ENCODE results near the gene EML4.
"Not testable (repeated sequence)": the region's sequence is repeated elsewhere in the genome, so short reads cannot be mapped to it uniquely, and the experiment has no call there.

EML4 gene

GRCh38 chr2:42172020-42172419 lies 2.9 kb downstream of the EML4 start:
- no peak for DNase-seq

- DNase-seq = no peak
Measured at GRCh38 chr2:42172566-42172965, 3.4 kb downstream of the EML4 start.

DNA sequence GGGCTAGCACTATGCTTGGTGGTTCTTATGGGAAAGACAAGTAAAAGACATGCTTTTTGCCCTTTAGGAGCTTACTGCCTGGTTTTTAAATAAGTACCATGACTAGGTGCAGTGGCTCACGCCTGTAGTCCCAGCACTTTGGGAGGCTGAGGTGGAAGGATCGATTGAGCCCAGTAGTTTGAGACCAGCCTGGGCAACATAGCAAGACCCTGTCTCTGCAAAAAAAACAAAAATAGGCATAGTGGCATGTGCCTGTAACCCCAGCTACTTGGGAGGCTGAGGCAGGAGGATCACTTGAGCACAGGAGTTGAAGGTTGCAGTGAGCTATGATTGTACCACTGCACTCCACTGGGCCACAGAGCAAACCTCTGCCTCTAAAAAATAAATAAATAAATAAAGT lies 4.3 kb downstream of the EML4 start:
- DNase-seq = not testable (repeated sequence)

DNA sequence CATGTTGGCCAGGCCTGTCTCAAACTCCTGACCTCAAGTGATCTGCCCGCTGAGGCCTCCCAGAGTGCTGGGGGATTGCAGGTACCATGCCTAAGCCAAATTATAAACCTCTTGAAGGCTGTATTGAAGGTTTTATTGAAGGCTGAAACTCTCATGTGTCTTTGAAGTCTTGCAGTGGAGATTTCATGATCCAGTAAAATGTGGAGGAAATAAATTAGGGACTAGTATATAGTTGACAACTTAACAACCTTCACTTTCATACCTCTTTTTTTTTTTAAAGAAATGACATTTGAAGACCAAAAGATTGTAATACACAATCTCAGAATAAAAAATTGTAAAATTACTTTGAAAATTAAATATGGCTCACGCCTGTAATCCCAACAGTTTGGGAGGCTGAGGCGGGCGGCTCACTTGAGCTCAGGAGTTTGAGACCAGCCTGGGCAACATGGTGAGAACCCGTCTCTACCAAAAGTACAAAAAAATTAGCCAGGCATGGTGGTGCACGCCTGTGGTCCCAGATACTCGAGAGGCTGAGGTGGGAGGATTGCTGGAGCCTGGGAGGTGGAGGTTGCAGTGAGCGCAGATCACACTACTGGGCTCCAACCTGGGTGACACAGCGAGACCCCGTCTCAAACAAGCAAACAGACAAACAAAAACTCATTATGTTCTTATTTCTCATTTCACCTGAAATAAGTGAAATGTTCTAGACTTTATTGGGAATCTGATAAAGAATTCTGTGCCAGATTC lies 8.0 kb downstream of the EML4 start:
- no peak for DNase-seq

DNA sequence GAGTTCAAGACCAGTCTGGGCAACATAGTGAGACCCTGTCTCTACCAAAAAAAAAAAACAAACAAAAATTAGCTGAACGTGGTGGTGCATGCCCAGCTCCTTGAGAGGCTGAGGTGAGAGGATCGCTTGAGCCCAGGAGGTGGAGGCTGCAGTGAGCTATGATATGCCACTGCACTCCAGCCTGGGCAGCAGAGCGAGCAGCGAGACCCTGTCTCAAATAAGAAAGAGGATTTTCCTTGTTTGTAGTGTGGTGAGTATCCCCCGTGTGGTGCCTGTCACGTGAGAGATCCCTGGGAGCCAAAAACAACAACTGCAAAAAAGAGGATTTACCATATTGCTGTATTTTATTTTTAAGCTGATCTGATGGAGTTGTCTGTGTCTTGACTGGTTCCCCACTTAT lies 9.2 kb downstream of the EML4 start:
- no peak for DNase-seq

DNA sequence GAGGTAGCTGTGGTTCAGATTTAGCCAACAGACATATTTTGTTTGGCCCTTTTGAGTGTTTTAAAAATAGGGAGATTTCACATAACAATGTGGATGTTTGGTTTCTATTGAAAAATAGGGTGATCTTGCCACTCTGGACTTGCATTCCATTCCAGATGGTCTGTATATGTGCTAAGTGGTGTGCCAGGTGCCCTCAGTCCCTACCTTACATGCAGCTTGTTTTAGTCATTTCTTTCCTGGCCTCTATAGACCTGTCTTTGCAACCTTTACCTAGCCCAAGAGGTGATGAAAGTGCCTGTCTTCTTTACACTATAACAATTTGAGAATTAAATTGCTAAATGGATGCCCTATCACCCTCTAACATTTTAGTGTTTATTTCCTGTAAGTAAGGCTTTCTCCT lies 11.1 kb downstream of the EML4 start:
- DNase-seq = no peak

- no peak for DNase-seq
Measured at GRCh38 chr2:42182654-42183308, 13.6 kb downstream of the EML4 start.

DNA sequence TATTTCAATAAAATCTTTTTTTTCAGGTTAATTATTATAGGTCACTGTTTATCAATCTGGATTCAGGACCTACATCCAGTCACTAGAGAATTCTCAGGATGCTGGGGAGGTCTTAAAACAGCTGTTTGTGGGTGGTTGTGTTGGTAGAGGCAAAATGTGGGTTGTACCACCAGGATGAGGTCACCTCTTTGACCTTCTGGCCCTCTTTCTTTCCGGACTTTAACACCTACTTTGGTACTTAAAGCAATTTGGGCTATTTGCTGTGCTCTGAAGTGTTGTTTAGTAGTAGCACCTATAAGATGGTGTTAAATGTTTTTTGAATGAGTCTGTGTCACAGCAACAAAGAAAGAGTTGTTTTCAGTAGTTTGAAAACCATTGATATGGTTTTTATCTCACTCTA lies 14.6 kb downstream of the EML4 start:
- DNase-seq = no peak

GRCh38 chr2:42184346-42184745 lies 15.2 kb downstream of the EML4 start:
- no peak for DNase-seq

DNA sequence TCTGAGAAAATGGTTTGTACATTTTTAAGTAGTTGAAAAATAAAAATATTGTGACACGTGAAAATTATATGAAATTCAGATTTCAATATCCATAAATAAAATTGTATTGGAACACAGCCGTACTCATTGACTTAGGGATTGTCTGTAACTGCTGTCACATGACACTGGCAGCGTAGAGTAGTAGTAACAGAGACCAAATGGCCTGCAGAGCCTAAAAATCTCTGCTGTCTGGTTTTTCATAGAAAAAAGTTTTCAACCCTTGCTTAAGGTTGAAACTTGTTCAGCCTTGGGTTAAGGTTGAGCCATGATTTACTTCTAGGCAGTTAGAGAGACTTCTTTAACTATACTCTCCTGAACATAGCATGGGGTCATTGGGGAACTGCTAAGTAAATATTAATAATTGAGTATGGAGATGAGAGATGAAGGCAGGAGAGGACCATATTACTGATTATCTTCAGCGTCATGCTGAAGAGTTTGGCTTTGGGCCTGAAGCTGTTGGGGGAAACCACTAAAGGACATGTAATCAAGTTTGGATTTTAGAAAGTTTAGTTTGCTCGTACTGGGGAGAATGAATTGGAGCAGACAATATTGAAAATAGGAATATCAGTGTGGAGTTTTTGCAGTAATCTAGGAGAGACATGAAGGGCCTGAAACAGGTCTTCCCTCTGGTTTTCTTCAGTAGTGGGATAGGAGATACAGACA lies 16.2 kb downstream of the EML4 start:
- DNase-seq = no peak

GRCh38 chr2:42186366-42186765 lies 17.2 kb downstream of the EML4 start:
- DNase-seq = no peak

- no peak for DNase-seq
Measured at GRCh38 chr2:42186945-42187632, 17.9 kb downstream of the EML4 start.

GRCh38 chr2:42187886-42188285 lies 18.7 kb downstream of the EML4 start:
- no peak for DNase-seq

GRCh38 chr2:42189235-42189566 lies 20.0 kb downstream of the EML4 start:
- DNase-seq = no peak

- DNase-seq = no peak
Measured at GRCh38 chr2:42190191-42190590, 21.0 kb downstream of the EML4 start.

GRCh38 chr2:42191285-42192009 lies 22.3 kb downstream of the EML4 start:
- no peak for DNase-seq

DNA sequence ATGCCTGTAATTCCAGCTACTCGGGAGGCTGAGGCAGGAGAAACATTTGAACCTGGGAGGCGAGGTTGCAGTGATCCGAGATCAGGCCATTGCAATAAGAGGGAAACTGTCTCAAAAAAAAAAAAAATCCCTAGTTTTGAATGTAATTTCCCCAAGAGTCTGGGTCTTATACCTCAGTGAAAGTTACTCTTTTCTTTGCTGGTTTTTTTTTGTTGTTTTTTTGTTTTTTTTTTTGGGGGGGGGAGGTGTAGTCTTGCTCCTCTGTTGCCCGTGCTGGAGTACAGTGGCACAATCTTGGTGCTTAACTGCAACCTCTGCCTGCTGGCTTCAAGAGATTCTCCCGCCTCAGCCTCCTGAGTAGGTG lies 22.8 kb downstream of the EML4 start:
- no peak for DNase-seq

DNA sequence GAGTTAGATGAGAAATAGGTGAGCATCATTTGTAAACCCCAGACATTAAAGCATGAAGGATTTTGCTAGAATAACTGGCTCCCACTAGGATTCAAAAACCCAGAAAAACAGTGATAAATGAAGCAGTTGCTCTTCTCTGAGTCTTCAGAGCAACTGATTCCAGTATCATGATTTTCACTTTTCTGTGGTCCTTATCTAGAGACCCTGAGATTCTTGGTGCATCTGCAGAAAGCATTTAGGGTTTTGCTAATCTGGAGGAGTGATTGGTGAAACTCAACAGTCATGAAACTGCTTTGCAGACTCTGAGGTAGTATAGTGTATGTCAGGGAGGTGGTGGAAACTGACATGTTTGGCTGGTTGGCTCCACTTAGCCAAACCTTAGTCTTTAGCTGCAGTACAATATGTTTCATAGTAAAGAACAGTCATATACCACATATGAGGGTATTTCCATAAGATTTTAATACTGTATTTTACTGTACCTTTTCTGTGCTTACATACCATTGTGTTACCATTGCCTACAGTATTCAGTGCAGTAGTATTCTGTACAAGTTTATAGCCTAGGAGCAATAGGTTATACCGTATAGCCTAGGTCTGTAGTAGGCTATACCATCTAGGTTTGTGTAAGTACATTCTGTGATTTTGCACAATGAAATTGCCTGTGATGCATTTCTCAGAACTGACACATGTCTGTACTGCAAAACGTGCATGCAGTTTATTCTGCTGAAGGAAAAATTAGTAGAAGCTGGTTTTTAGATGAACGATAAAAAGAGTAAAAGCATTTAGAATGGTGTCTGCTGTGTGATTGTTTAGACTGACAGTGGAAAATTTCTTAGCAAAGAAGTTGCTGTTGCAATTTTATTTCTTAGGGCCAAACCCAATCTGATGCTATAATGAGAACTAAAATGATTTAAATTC lies 23.8 kb downstream of the EML4 start:
- DNase-seq = no peak

DNA sequence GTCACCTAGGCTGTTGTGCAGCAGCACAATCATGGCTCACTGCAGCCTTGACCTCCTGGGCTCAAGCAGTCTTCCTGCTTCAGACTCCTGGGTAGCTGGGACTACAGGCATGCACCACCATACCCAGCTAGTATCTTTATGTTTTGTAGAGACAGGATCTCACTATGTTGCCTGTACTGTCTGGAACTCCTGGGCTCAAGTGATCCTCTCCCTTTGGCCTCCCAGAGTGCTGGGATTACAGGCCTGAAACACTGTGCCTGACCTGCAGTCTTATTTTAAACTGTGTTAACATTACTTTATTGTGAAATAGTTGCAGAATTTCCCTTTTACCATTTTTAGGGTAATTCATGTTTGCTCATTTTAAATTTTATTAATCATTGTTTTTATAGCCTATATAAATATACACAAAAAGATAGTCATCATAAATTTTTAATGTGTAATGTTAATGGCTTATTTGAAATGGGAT lies 24.6 kb downstream of the EML4 start:
- no peak for DNase-seq

DNA sequence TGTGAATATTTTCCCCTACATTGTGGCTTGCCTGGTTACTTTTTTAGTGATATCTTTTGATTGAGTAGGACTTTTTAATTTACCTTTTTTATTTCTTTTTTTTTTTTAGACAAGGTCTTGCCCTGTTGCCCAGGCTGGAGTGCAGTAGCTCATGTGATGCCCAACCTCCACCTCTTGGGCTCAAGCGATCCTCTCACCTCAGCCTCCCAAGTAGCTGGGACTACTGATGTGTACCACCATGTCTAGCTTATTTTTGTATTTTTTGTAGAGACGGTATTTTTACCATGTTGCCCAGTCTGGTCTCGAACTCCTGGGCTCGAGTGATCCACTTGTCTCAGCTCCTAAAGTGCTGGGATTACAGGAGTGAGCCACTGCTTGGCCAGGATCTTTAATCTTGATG lies 25.3 kb downstream of the EML4 start:
- DNase-seq = no peak

DNA sequence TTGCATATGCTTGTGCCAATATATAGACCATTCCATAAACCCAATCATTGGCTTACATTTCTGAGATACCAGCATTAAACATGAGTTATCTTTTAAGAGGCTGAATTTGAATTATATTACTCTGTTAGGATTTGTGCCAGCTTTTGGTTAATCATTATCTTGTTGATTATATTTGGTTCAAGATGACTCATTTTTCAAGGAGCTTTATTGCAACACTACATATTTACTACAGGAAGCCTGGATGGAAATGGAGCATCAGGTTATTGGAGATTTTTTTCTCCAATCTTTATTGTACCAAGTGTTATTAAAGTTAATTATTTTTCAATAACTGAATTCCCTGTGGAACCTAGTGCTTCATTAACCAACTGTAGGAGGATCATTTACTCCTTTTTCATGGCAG lies 26.4 kb downstream of the EML4 start:
- DNase-seq = no peak

- DNase-seq = no peak
Measured at GRCh38 chr2:42196070-42196402, 26.9 kb downstream of the EML4 start.

Data from NCI-H1417 treated with DMSO at 0.1 percent for 48 hours (cell line).